ENCODE results near the gene WNT6.

Gene WNT6

GRCh38 chr2:218859556-218859987, at the start of gene WNT6:
WNT6 (plus strand) TSS chr2:218859805; CDS start chr2:218860038, 233 bp downstream.
- no peak for DNase-seq

GRCh38 chr2:218810256-218810655, 49.3 kb upstream of the WNT6 start:
- DNase-seq = no peak

- no peak for DNase-seq
These were observed 48.2 kb upstream of the WNT6 start for GRCh38 chr2:218811382-218811781.

- no peak for DNase-seq
These were observed 47.3 kb upstream of the WNT6 start for GRCh38 chr2:218812096-218812815.

- no peak for DNase-seq
These were observed 46.7 kb upstream of the WNT6 start for GRCh38 chr2:218812861-218813260.

- no peak for DNase-seq
These were observed 45.7 kb upstream of the WNT6 start for GRCh38 chr2:218813771-218814460.

- DNase-seq = no peak
These were observed 44.9 kb upstream of the WNT6 start for GRCh38 chr2:218814540-218815243.

GRCh38 chr2:218815244-218815637, 44.4 kb upstream of the WNT6 start:
- no peak for DNase-seq

GRCh38 chr2:218815649-218816048, 44.0 kb upstream of the WNT6 start:
- DNase-seq = no peak

- no peak for DNase-seq
These were observed 43.0 kb upstream of the WNT6 start for GRCh38 chr2:218816561-218817011.

- no peak for DNase-seq
These were observed 40.5 kb upstream of the WNT6 start for GRCh38 chr2:218819093-218819492.

- DNase-seq = no peak
These were observed 38.7 kb upstream of the WNT6 start for GRCh38 chr2:218820746-218821369.

- no peak for DNase-seq
These were observed 37.9 kb upstream of the WNT6 start for GRCh38 chr2:218821605-218822211.

- no peak for DNase-seq
These were observed 37.0 kb upstream of the WNT6 start for GRCh38 chr2:218822622-218823021.

- DNase-seq = no peak
These were observed 36.3 kb upstream of the WNT6 start for GRCh38 chr2:218823196-218823855.

GRCh38 chr2:218824004-218824403, 35.6 kb upstream of the WNT6 start:
- no peak for DNase-seq

- DNase-seq = no peak
These were observed 32.8 kb upstream of the WNT6 start for GRCh38 chr2:218826791-218827190.

- DNase-seq = no peak
These were observed 31.7 kb upstream of the WNT6 start for GRCh38 chr2:218827701-218828476.

- DNase-seq = no peak
These were observed 31.2 kb upstream of the WNT6 start for GRCh38 chr2:218828477-218828778.

- DNase-seq = no peak
These were observed 29.6 kb upstream of the WNT6 start for GRCh38 chr2:218829868-218830451.
